Measurements from ENCODE around the gene MANSC4.

DNA sequence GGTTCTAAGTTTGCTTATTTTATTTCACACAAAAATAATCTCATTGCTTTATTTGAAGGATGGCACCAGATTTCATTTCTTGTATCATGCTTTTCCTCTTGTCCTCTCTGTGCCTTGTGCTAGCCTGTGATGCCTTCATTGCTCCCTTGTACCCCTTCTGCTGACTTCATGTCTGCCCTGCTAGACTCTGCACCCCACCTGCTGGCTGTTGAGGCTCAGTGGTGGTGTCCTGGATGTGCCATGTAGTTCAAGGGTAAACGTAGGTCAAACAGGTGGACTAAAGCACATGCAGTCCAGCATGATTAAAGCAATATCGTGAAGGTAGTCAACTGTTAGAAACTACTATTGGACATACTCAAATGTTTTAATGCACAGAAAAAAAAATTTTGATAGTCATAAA lies 47.8 kb downstream of the MANSC4 start:
- TF ChIP-seq ZKSCAN8 (CRISPR knock-in tag; IDR thresholded peaks at IDR 0.05) (no peak), TAF15 (IDR thresholded peaks at IDR 0.05; ENCODE audit: low read depth, low read length) (no peak), YY1 (IDR thresholded peaks at IDR 0.05; ENCODE audit: borderline replicate concordance in 1 of 3, control insufficient read depth in 1 of 3, extremely low read depth in 1 of 3, insufficient read depth in 3 of 3, insufficient read length in 1 of 3, insufficient replicate concordance in 2 of 3, low read depth in 1 of 3, low read length in 2 of 3) (no peak), MYC (IDR thresholded peaks at IDR 0.05; ENCODE audit: low read depth, low read length) (no peak), MYC (CRISPR knock-in tag; IDR thresholded peaks at IDR 0.05; ENCODE audit: borderline replicate concordance, low read depth) (no peak), SIX5 (IDR thresholded peaks at IDR 0.05; ENCODE audit: borderline replicate concordance in 1 of 2, insufficient read depth in 1 of 2, low read depth in 1 of 2, low read length in 2 of 2) (no peak)
- TF ChIP-seq, protein P1, sequence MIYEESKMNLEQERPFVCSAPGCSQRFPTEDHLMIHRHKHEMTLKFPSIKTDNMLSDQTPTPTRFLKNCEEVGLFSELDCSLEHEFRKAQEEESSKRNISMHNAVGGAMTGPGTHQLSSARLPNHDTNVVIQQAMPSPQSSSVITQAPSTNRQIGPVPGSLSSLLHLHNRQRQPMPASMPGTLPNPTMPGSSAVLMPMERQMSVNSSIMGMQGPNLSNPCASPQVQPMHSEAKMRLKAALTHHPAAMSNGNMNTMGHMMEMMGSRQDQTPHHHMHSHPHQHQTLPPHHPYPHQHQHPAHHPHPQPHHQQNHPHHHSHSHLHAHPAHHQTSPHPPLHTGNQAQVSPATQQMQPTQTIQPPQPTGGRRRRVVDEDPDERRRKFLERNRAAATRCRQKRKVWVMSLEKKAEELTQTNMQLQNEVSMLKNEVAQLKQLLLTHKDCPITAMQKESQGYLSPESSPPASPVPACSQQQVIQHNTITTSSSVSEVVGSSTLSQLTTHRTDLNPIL (CRISPR knock-in tag; IDR thresholded peaks at IDR 0.05) = no peak
- TF ChIP-seq, protein P2, sequence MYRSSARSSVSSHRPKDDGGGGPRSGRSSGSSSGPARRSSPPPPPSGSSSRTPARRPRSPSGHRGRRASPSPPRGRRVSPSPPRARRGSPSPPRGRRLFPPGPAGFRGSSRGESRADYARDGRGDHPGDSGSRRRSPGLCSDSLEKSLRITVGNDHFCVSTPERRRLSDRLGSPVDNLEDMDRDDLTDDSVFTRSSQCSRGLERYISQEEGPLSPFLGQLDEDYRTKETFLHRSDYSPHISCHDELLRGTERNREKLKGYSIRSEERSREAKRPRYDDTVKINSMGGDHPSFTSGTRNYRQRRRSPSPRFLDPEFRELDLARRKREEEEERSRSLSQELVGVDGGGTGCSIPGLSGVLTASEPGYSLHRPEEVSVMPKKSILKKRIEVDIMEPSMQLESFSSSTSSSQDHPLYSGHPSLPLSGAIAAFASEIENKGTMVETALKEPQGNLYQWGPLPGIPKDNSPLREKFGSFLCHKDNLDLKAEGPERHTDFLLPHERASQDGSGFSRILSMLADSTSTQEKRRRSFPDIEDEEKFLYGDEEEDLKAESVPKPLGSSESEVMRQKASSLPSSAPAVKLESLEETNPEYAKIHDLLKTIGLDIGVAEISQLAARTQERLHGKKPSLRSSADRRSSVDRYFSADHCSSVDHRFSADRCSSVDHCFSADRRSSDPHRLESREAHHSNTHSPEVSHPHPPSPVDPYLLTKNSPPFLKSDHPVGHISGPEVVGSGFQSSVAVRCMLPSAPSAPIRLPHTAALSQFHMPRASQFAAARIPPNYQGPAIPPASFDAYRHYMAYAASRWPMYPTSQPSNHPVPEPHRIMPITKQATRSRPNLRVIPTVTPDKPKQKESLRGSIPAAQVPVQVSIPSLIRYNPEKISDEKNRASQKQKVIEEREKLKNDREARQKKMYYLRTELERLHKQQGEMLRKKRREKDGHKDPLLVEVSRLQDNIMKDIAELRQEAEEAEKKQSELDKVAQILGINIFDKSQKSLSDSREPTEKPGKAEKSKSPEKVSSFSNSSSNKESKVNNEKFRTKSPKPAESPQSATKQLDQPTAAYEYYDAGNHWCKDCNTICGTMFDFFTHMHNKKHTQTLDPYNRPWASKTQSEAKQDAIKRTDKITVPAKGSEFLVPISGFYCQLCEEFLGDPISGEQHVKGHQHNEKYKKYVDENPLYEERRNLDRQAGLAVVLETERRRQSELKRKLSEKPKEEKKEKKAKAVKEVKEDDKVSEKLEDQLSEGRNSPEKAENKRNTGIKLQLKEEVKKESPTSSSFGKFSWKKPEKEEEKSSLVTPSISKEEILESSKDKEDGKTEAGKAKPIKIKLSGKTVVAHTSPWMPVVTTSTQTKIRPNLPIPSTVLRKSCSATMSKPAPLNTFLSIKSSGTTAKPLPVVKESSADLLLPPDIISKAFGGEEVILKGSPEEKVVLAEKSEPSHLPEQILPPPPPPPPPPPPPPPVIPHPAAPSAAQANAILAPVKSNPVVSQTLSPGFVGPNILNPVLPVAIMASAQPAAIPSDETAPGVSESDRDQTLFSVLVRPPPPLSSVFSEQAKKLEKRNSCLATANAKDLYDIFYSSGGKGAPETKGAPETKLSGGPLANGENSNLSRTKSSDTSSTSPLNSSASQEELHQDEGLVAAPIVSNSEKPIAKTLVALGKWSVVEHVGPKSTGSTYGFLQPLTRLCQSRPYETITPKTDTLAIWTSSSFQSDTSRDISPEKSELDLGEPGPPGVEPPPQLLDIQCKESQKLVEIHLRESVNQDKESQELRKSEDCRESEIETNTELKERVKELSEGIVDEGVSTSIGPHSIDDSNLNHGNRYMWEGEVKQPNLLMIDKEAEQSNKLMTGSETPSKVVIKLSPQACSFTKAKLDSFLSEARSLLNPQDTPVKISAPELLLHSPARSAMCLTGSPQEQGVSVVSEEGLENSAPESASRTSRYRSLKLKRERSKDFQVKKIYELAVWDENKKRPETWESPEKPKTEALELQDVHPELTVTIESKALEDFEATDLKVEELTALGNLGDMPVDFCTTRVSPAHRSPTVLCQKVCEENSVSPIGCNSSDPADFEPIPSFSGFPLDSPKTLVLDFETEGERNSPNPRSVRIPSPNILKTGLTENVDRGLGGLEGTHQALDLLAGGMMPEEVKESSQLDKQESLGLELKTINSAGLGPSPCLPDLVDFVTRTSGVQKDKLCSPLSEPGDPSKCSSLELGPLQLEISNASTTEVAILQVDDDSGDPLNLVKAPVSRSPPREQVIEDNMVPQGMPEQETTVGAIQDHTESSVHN (IDR thresholded peaks at IDR 0.05; ENCODE audit: borderline replicate concordance in 1 of 2, low read depth in 1 of 2) = no peak

Measured in K562 (cell line).